HL-60 (cell line): ENCODE results near the gene KHDC4.

Experiments used
- DNase-seq, 2 experiments: peaks; one replicate each; pipeline ENCODE4 v3.0.0-alpha.2; 2010 to 2020; ENCODE audit warnings: low read depth in 1 of 2, low spot score in 1 of 2
- H3K27ac ChIP-seq: fragments of 250-450 bp; sonication (Bioruptor Pico); replicated peaks from 2 replicates; pipeline ENCODE4 v1.5.1; 2020; ENCODE audit warnings: mild to moderate bottlenecking, moderate library complexity
- H3K27me3 ChIP-seq: fragments of 250-450 bp; sonication (Bioruptor Pico); 2 replicates; pipeline ENCODE4 v1.5.1; 2021; ENCODE audit warnings: mild to moderate bottlenecking, moderate library complexity; ENCODE audit not compliant: insufficient read depth, poor library complexity, severe bottlenecking
- H3K4me3 ChIP-seq: replicated peaks from 2 replicates; pipeline ENCODE4 v1.5.1; 2011; ENCODE audit warnings: mild to moderate bottlenecking, control low read depth, low read length; ENCODE audit not compliant: insufficient read depth
- GABPA ChIP-seq: IDR thresholded peaks from 2 replicates; pipeline ENCODE4 v1.6.1; 2012; ENCODE audit warnings: low read depth
- POLR2AphosphoS5 ChIP-seq: IDR thresholded peaks from 2 replicates; pipeline ENCODE4 v1.6.1; 2012; ENCODE audit warnings: low read depth
- SPI1 ChIP-seq: IDR thresholded peaks from 2 replicates; pipeline ENCODE4 v1.6.1; 2012; ENCODE audit warnings: low read depth, mild to moderate bottlenecking, borderline replicate concordance
- TF ChIP-seq, protein P1 (sequence below): IDR thresholded peaks from one replicate; pipeline ENCODE4 v1.5.1; 2011; ENCODE audit warnings: low read length, control low read depth, inconsistent platforms; ENCODE audit not compliant: insufficient read depth
- TF ChIP-seq, protein P2 (sequence below): IDR thresholded peaks from 2 replicates; pipeline ENCODE4 v1.6.1; 2012; ENCODE audit warnings: low read depth; ENCODE audit not compliant: insufficient replicate concordance

The KHDC4 gene

DNA sequence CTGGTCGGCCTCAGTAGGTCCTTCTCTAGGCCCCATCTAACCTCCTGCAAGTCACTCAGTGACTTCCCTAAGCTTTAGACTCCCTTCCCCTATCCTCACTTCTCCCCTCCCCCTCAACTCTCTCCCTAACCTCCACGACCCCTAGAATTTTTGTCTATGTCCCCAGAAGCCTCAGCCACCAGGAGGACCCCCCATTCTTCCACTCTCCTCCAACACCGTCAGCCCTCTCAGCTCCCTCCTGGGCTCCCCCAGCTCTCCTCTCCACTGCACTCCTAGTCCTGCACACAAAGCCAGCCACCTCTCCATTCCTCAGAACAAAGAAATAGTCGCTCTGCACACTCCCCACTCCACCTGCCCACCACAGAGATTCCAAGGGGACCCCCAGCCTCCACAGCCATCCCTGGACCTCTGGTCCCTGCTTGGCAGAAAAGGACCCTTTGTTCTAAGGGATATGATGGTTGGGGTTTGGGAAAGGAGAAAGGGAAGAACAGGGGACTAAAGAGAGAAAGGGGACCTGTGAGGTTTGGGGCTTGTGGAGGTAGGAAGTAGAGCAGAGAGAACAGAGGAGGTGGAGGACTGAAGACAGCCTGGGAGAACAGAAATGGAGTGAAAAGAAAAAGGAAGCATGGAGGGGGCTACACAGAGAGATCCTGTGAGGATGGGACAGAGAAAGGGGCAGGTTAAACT is 41.3 kb upstream of the KHDC4 start:
- no peaks in the 10 kb centered on the region for H3K27me3 ChIP-seq
- DNase-seq: peak; percentile 42 to 82
- no peak for TF ChIP-seq GABPA
- TF ChIP-seq SPI1: peak; percentile 50; the same call in 1 of the 2 replicates
- peak overlapping the region; percentile 100 for H3K27ac ChIP-seq
- H3K4me3 ChIP-seq: peak overlapping the region; percentile 84

DNA sequence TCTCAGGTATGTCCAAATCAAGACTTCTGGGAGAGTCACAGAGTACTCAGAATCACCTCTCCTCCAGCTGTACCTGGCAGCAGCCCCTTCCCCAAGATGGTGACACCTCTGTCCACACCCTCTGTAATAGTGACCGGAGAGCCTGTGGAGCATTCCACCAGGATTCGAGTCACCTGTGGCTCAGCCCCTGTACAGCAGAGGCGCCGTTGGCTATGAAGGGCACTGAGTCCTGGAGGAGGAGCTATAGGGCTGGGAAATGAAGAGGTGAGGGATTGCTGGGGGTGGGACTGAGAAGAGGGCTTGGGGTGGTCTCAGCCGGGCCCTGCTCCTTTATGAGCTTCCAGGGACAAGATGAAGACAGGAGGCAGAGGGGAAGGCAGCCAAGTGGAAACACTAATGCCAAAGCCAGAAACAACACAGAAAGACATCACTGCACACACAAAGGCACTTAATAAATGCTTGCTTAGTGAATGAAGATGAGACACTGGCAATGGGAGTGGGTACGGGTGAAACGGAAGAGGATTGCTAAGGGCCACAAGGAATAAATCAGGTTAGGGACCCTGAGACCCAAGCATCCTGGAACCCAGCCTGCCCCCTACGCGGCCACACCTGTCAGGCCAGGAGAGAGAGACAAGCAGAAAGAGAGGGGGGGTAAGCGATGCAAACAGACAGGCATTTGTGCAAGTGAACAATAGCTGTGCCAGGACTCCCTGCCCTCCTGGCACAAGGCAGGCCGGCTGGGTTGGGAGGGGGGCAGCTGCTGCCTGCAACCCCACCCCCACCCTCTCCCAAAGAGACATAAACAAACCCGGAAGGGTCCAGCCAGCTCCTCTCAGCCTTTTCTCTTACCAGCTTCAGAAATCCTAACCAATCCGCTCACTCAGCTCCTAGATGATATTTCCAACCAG is 40.2 kb upstream of the KHDC4 start:
- no peak for DNase-seq
- 0 out of 2 replicates have a peak, but pooled peaks have one; percentile 25 for TF ChIP-seq POLR2AphosphoS5
- TF ChIP-seq GABPA: no peak
- TF ChIP-seq, protein P1, sequence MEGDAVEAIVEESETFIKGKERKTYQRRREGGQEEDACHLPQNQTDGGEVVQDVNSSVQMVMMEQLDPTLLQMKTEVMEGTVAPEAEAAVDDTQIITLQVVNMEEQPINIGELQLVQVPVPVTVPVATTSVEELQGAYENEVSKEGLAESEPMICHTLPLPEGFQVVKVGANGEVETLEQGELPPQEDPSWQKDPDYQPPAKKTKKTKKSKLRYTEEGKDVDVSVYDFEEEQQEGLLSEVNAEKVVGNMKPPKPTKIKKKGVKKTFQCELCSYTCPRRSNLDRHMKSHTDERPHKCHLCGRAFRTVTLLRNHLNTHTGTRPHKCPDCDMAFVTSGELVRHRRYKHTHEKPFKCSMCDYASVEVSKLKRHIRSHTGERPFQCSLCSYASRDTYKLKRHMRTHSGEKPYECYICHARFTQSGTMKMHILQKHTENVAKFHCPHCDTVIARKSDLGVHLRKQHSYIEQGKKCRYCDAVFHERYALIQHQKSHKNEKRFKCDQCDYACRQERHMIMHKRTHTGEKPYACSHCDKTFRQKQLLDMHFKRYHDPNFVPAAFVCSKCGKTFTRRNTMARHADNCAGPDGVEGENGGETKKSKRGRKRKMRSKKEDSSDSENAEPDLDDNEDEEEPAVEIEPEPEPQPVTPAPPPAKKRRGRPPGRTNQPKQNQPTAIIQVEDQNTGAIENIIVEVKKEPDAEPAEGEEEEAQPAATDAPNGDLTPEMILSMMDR: no peak
- TF ChIP-seq SPI1: no peak
- Histone ChIP-seq H3K4me3 (peak overlapping the region; percentile 84), H3K27ac (peak overlapping the region; percentile 100), H3K27me3 (no peaks in the 10 kb centered on the region)

DNA sequence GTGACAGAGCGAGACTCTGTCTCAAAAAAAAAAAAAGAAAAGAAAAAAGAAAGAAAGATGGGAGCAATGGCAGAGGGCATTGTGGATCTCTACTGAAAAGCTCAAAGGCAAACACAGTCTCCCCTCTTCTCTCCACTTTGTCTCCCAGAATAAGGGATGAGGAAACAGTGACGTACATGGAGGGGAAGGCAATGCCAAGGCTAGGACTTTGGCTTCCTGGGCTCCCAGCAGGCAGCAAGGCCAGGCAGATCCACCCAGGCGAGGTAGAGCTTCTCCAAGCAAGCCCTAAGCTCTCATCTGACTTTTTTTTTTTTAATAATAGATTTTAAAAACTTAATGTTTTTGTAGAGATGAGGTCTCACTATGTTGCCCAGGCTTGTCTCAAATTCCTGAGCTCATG is 39.5 kb upstream of the KHDC4 start:
- no peaks in the 10 kb centered on the region for H3K27me3 ChIP-seq
- TF ChIP-seq GABPA (no peak), SPI1 (no peak), POLR2AphosphoS5 (no peak)
- TF ChIP-seq, protein P1: no peak
- TF ChIP-seq, protein P2, sequence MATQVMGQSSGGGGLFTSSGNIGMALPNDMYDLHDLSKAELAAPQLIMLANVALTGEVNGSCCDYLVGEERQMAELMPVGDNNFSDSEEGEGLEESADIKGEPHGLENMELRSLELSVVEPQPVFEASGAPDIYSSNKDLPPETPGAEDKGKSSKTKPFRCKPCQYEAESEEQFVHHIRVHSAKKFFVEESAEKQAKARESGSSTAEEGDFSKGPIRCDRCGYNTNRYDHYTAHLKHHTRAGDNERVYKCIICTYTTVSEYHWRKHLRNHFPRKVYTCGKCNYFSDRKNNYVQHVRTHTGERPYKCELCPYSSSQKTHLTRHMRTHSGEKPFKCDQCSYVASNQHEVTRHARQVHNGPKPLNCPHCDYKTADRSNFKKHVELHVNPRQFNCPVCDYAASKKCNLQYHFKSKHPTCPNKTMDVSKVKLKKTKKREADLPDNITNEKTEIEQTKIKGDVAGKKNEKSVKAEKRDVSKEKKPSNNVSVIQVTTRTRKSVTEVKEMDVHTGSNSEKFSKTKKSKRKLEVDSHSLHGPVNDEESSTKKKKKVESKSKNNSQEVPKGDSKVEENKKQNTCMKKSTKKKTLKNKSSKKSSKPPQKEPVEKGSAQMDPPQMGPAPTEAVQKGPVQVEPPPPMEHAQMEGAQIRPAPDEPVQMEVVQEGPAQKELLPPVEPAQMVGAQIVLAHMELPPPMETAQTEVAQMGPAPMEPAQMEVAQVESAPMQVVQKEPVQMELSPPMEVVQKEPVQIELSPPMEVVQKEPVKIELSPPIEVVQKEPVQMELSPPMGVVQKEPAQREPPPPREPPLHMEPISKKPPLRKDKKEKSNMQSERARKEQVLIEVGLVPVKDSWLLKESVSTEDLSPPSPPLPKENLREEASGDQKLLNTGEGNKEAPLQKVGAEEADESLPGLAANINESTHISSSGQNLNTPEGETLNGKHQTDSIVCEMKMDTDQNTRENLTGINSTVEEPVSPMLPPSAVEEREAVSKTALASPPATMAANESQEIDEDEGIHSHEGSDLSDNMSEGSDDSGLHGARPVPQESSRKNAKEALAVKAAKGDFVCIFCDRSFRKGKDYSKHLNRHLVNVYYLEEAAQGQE: no peak
- H3K4me3 ChIP-seq: no peak overlapping the region
- peak overlapping the region; percentile 100 for H3K27ac ChIP-seq
- DNase-seq: no peak

DNA sequence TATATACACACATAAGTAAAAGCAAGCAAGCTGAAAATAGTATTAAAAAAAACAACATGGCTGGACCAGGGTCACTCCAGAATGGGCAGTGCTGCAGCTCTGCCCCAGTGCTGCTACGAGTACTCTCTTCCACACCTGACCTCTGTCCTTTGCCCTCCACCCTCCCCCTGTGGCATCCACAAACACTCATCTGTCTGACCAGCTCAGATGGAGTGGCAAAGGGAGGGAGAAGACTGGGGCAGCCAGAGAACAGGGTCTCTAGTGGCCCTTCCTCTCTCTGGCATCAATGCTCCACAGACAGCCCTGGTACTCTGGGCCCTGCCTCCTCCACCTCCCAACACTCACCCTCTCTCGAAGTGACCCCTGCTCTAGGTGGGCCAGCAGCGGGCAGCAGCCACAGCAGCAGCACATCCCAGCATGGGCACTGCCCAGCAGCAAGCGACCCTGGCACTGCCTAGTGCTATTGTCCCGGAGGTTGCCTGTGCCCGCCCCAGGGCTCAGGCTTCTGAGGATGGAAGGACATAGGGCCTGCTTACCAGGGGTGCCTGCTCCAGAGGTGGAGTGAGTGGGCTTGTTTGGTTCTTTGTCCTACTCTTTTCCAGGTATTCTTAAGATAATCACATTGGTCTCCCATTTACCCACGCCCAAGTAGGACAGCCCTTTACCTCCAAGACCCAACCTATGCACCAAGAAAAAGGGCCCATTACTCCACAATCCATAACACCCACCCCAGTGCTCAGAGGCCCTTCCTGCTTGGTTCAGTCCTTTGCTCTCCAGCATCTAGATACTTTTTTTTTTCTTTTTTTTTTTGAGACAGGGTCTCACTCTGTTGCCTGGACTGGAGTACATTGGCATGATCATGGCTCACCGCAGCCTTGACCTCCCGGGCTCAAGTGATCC is 37.9 kb upstream of the KHDC4 start:
- no peaks in the 10 kb centered on the region for H3K27me3 ChIP-seq
- peak overlapping the region; percentile 76 for H3K27ac ChIP-seq
- no peak overlapping the region for H3K4me3 ChIP-seq
- TF ChIP-seq, protein P1: no peak
- TF ChIP-seq, protein P2: no peak
- TF ChIP-seq SPI1: no peak
- TF ChIP-seq GABPA: no peak
- 0 out of 2 replicates have a peak, but pooled peaks have one; percentile 39 for TF ChIP-seq POLR2AphosphoS5
- no peak for DNase-seq
